GM21367 (cell line): ENCODE results near the gene RNF31.

Experiments used
- ATAC-seq: cut with Tn5 transposase; IDR thresholded peaks from one replicate; pipeline ENCODE4 v1.9.1; 2021; ENCODE audit not compliant: unreplicated experiment

Gene RNF31

GRCh38 chr14:24137529-24138395 lies 9.5 kb upstream of the RNF31 start:
- ATAC-seq: no peak

GRCh38 chr14:24138396-24139271 lies 8.7 kb upstream of the RNF31 start:
- no peak for ATAC-seq

DNA sequence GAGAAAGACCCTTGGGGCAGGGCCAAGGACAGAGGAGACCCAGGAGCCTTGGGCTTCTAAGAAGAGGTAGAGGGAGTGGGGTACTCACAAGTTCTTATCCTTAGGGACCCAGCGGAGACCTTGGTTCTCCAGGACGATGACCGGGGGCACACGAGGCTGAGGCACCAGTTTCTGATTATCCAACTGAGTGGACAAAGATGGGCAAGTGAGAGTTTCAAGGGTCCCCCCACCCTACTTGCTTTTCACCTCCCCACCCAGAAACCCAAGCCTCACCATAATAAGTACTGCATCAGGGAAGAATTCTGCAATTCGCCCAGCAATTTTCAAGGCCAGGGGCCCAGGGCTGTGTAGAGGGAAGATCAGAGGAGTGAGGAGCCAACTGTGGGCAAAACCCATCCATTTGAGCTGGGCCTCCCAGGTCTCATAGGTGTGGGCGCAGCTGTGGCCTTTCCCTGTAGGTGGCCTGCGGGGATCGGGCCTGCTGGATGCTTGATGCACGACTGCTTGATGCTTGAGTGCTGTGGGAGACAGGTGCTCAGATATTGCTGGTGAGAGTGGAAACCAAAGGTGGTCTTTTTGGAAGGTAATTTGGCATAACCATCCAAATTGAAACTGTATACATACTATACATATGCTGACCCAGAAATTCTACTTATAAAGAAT lies 7.9 kb upstream of the RNF31 start:
- ATAC-seq: no peak

- ATAC-seq: peak; percentile 66
Observed at GRCh38 chr14:24141097-24141880, 6.0 kb upstream of the RNF31 start, which contains the start of gene EMC9. Gene EMC9 (minus strand): TSS chr14:24141591. CDS start chr14:24141304, 287 bp downstream.

- no peak for ATAC-seq
Observed at GRCh38 chr14:24143511-24143910, 3.8 kb upstream of the RNF31 start.

DNA sequence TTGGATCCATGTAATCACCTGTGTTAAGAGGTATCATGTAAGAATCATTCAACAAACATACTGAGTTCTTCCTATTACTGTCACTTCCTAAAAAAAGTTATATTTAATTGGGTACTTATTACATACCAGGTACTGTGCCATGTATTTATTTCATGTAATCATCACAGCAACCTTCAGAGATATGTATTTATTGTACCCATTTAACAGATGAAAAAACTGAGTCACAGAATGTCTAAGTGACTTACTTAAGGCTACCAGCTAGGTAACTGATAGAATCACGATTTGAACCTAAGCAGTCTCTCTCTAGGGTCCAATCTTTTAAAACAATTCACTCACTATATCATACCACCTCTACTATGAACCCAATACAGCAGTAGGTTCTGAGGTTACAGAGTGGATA lies 2.8 kb upstream of the RNF31 start:
- ATAC-seq: no peak

GRCh38 chr14:24145219-24145618 lies 2.1 kb upstream of the RNF31 start:
- no peak for ATAC-seq

DNA sequence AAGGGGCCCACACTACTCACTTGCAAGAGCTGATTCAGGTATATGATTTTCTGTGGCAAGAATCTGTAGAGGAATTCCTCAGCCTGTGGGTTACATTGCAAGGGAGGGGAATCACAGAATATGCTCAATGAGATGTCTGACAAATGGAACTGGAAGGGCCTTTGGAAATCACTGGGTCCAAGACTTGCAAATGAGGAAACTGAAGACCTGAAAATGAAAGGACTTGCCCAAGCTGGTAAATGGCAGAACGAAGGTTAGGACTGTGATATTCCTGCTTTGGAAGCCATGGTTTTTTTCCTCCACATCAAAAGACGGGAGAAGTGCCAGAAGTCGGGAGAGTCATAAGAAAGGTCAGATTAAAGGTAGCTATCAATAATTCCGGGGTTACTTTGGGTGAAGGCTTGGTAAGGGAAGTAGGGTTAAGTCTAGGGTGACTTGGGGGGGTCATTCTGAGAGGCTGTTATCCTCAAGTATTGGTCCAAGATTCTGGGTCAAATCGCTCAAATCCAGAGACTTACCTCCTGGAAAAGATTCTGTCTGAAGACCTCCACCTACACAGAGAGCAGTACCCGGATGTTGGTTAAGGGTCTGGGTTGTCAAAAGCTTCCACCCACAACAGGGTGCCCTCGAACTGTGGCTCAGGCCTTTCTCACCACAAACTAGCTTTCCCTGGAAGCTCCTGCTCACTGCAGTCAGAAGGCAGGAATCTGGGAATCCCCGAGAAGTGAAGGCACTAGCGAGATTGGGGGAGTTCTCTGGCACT lies 1.4 kb upstream of the RNF31 start:
- ATAC-seq: no peak

DNA sequence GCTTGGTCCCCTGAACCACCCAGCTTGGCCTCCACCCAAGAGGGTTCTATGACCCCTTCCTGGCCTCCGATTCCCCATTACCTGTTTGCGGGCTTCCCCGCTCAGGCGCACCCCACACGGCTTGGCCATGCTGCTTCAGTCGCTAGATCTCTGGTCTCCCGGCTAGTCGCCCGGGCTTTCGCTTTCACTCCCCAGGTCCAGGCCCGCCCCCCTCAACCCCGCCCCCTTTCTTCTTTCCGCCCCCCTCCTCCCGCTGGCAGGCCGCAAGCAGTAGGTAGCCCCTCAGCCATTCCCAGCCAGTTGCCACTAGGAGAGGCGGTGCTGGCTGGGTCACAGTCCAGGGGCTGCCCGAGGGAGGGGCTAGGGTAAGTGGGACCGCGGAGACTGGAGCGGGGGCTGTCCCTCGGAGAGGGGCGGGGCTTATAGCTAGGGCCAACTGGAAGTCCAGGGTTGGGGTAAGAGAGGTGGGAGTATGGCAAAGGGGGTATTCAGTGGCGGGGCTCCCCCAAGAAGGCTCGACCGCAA lies 783 bp upstream of the RNF31 start, which contains the start of gene PSME2:
PSME2 (minus strand) TSS at position 158 of the 525 bp plus-strand sequence; CDS start at position 129, 29 bp downstream.
- ATAC-seq: peak; percentile 60

DNA sequence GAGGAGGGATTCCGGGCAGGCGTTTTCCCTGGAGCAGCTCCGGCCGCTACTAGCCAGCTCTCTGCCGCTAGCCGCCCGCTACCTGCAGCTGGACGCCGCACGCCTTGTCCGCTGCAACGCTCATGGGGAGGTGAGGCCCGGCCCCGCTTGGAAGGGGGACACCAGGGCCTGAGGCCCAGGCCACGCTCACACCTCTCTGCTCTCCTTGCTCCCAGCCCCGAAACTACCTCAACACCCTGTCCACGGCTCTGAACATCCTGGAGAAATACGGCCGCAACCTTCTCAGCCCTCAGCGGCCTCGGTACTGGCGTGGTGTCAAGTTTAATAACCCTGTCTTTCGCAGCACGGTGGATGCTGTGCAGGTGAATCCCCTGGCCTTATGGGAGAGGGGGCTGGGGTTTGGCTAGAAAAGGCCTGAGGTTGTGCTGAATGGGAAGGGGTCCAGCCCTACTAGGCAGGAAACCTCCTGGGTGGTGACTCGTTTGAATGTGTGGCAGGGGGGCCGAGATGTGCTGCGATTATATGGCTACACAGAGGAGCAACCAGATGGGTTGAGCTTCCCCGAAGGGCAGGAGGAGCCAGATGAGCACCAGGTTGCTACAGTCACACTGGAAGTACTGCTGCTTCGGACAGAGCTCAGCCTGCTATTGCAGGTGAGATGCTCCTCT lies 597 bp downstream of the RNF31 start:
- no peak for ATAC-seq

- no peak for ATAC-seq
Observed at GRCh38 chr14:24149302-24149969, 2.1 kb downstream of the RNF31 start.

DNA sequence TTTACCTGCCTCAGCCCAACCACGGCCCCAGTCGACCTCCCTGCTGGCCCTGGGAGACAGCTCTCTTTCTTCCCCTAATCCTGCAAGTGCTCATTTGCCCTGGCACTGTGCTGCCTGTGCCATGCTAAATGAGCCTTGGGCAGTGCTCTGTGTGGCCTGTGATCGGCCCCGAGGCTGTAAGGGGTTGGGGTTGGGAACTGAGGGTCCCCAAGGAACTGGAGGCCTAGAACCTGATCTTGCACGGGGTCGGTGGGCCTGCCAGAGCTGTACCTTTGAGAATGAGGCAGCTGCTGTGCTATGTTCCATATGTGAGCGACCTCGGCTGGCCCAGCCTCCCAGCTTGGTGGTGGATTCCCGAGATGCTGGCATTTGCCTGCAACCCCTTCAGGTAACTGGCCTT lies 2.8 kb downstream of the RNF31 start:
- no peak for ATAC-seq

DNA sequence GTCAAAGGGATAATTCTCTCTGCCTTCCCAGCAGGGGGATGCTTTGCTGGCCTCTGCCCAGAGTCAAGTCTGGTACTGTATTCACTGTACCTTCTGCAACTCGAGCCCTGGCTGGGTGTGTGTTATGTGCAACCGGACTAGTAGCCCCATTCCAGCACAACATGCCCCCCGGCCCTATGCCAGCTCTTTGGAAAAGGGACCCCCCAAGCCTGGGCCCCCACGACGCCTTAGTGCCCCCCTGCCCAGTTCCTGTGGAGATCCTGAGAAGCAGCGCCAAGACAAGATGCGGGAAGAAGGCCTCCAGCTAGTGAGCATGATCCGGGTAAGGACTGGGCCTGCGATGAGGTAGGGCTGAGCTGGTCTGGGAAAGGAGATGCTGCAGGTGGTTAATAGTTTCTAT lies 3.3 kb downstream of the RNF31 start:
- no peak for ATAC-seq

DNA sequence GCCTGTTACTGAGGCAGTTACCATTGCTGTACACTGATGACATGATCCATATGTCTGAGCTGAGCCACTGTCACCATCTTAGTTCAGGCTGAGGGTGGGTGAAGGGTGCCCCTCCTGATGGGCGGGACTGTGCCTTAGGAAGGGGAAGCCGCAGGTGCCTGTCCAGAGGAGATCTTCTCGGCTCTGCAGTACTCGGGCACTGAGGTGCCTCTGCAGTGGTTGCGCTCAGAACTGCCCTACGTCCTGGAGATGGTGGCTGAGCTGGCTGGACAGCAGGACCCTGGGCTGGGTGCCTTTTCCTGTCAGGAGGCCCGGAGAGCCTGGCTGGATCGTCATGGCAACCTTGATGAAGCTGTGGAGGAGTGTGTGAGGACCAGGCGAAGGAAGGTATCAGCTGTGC lies 3.7 kb downstream of the RNF31 start:
- no peak for ATAC-seq

DNA sequence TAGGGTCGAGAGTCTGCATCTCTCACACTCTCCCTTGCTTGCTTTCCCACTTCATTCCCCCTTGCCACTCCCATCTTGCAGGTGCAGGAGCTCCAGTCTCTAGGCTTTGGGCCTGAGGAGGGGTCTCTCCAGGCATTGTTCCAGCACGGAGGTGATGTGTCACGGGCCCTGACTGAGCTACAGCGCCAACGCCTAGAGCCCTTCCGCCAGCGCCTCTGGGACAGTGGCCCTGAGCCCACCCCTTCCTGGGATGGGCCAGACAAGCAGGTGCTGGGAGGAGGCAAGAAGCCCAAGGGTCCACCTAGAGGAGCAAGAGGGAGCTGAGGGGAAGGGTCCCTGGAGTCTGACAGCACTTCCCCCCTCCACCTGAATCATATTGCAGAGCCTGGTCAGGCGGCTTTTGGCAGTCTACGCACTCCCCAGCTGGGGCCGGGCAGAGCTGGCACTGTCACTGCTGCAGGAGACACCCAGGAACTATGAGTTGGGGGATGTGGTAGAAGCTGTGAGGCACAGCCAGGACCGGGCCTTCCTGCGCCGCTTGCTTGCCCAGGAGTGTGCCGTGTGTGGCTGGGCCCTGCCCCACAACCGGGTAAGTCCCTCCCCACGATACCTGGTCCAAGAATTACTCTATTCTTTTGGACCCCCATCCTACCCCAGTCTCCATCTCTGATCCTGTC lies 4.2 kb downstream of the RNF31 start:
- ATAC-seq: no peak

GRCh38 chr14:24155100-24155499 lies 7.8 kb downstream of the RNF31 start:
- no peak for ATAC-seq

GRCh38 chr14:24156840-24157239 lies 9.5 kb downstream of the RNF31 start:
- no peak for ATAC-seq

DNA sequence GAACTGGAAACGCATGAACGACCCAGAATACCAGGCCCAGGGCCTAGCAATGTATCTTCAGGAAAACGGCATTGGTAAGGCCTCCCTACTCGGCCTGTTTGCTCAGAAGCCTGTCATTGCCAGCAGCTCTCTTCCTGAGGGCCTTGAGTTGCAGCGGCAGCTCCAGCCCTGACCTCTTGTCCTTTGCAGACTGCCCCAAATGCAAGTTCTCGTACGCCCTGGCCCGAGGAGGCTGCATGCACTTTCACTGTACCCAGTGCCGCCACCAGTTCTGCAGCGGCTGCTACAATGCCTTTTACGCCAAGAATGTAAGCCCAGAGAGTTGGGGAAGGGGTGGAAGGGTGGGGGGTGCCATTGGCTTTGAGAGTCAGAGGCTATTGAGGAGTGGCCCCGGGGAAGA lies 10.0 kb downstream of the RNF31 start:
- ATAC-seq: no peak
